ENCODE data around the gene LRRC8A. TPM values are rescaled to one million over a fixed set of nuclear protein-coding genes. Genes with fewer than 3 reads are reported as not detected.
"Not testable (repeated sequence)": the region's sequence is repeated elsewhere in the genome, so short reads cannot be mapped to it uniquely, and the experiment has no call there.

The LRRC8A gene
- total RNA-seq, 1 donor from 2014 or later: 49.7 TPM

DNA sequence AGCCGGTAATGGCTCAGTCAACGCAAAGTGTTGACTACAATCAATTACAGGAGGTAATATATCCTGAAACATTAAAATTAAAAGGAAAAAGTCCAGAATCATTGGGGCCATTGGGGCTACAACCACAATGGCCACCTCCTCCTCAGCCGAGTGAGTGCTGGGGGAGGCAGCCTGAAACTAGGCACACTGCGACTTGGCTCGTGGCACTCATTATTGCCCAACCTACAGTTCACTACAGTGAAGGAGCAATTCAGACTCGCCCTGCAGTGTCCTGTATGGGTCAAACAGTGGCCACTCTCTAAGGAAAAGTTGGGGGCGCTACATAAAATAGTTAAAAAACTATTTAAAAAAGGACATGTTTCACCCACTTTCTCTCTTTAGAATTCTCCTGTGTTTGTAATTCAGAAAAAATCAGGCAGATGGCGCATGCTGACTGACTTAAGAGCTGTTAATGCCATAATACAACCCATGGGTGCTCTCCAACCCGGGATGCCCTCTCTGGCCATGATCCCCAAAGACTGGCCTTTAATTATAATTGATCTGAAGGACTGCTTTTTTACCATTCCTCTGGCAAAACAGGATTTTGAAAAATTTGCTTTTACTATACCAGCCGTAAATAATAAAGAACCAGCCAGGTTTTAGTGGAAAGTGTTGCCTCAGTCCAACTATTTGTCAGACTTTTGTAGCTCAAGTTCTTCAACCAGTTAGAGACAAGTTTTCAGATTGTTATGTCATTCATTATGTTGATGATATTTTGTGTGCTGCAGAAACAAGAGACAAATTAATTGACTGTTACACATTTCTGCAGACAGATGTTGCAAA lies 29.9 kb upstream of the LRRC8A start:
- H3K36me3 Mint-ChIP-seq (ENCODE audit: low read depth): peaks cover 20% of the 10 kb centered on the region
- TF ChIP-seq, protein P1, sequence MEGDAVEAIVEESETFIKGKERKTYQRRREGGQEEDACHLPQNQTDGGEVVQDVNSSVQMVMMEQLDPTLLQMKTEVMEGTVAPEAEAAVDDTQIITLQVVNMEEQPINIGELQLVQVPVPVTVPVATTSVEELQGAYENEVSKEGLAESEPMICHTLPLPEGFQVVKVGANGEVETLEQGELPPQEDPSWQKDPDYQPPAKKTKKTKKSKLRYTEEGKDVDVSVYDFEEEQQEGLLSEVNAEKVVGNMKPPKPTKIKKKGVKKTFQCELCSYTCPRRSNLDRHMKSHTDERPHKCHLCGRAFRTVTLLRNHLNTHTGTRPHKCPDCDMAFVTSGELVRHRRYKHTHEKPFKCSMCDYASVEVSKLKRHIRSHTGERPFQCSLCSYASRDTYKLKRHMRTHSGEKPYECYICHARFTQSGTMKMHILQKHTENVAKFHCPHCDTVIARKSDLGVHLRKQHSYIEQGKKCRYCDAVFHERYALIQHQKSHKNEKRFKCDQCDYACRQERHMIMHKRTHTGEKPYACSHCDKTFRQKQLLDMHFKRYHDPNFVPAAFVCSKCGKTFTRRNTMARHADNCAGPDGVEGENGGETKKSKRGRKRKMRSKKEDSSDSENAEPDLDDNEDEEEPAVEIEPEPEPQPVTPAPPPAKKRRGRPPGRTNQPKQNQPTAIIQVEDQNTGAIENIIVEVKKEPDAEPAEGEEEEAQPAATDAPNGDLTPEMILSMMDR (conservative IDR thresholded peaks at IDR 0.05): peak; percentile 70
- not testable (repeated sequence) for H3K4me3 Mint-ChIP-seq; H3K4me1 Mint-ChIP-seq; H3K27me3 Mint-ChIP-seq (ENCODE audit: low read depth); DNase-seq (ENCODE audit: low read depth, low spot score); H3K27ac Mint-ChIP-seq (ENCODE audit: unreplicated experiment); H3K9me3 Mint-ChIP-seq

DNA sequence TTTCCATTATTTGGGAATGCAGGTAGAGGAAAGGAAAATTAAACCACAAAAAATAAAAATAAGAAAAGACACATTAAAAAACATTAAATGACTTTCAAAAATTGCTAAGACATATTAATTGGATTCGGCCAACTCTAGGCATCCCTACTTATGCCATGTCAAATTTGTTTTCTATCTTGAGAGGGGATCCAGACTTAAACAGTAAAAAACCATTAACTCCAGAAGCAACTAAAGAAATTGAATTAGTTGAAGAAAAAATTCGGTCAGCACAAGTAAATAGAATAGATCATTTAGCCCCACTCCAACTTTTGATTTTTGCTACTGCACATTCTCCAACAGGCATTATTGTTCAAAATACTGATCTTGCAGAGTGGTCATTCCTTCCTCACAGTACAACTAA lies 29.3 kb upstream of the LRRC8A start:
- H3K4me1 Mint-ChIP-seq; DNase-seq (ENCODE audit: low read depth, low spot score); H3K4me3 Mint-ChIP-seq; H3K9me3 Mint-ChIP-seq; H3K27ac Mint-ChIP-seq (ENCODE audit: unreplicated experiment); H3K27me3 Mint-ChIP-seq (ENCODE audit: low read depth): not testable (repeated sequence)
- H3K36me3 Mint-ChIP-seq (ENCODE audit: low read depth): peaks cover 18% of the 10 kb centered on the region

DNA sequence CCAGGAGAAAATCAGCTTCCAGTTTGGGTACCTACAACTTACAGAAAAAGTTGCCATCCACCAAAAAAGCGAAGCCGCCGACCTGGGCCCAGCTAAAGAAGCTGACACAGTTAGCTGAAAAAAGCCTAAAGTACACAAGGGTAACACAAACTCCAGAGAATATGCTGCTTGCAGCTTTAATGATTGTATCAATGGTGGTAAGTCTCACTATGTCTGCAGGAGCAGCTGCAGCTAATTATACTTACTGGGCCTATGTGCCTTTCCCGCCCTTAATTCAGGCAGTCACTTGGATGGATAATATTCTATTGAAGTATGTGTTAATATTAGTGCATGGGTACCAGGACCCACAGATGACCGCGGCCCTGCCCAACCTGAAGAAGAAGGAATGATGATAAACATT lies 27.5 kb upstream of the LRRC8A start:
- H3K4me3 Mint-ChIP-seq; H3K4me1 Mint-ChIP-seq; H3K27me3 Mint-ChIP-seq (ENCODE audit: low read depth); DNase-seq (ENCODE audit: low read depth, low spot score); H3K27ac Mint-ChIP-seq (ENCODE audit: unreplicated experiment); H3K9me3 Mint-ChIP-seq: not testable (repeated sequence)
- peaks cover 17% of the 10 kb centered on the region for H3K36me3 Mint-ChIP-seq (ENCODE audit: low read depth)

DNA sequence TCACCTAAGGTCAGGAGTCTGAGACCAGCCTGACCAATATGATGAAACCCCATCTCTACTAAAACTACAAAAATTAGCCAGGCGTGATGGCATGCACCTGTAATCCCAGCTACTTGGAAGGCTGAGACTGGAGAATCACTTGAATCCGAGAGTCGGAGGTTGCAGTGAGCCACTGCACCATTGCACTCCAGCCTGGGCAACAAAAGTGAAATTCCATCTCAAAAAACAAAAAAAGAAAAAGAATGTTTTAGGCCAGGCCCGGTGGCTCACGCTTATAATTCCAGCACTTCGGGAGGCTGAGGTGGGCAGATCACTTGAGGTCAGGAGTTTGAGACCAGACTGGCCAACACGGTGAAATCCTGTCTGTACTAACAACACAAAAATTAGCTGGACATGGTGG lies 23.5 kb upstream of the LRRC8A start:
- H3K4me3 Mint-ChIP-seq; DNase-seq (ENCODE audit: low read depth, low spot score); H3K27me3 Mint-ChIP-seq (ENCODE audit: low read depth); H3K9me3 Mint-ChIP-seq; H3K36me3 Mint-ChIP-seq (ENCODE audit: low read depth); H3K27ac Mint-ChIP-seq (ENCODE audit: unreplicated experiment): not testable (repeated sequence)
- peaks cover 12% of the 10 kb centered on the region for H3K4me1 Mint-ChIP-seq

DNA sequence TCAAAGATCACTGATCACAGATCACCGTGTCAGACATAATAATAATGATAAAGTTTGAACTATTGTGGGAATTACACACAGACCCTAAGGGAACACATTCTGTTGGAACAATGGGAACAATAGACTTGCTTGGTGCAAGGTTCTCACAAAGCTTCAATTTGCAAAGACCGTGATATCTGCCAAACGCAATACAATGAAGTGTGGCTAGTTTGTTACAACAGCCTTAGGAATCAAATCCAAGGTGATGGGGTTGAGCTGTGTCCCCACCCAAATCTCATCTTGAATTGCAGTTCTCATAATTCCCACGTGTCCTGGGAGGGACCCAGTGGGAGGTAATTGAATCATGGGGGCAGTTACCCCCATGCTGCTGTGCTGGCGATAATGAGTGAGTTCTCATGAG lies 21.0 kb upstream of the LRRC8A start:
- Mint-ChIP-seq H3K27me3 (ENCODE audit: low read depth) (no peaks in the 10 kb centered on the region), H3K9me3 (no peaks in the 10 kb centered on the region), H3K4me3 (no peak overlapping the region), H3K27ac (ENCODE audit: unreplicated experiment) (no peak overlapping the region), H3K4me1 (peaks cover 12% of the 10 kb centered on the region), H3K36me3 (ENCODE audit: low read depth) (no peaks in the 10 kb centered on the region)
- TF ChIP-seq, protein P1 (conservative IDR thresholded peaks at IDR 0.05): no peak
- no peak for DNase-seq (ENCODE audit: low read depth, low spot score)

DNA sequence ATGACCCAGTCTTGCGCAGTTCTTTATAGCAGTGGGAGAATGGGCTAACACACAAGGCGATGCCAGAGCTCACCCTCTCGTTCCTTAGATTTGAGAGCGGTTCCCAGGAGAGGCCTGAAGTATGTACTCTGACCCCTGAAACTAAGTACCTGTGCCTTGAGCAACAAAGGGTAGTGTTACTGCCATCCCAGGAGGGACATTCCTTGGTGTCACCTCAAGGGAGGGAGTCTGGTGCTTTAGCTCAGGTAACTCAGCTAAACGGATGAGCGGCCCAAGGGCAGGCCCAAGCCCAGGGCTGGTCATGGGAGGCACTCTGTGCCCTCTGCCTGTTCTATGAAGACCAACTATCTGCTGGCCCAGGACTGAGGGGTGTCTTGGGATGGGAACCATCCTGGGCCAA lies 20.4 kb upstream of the LRRC8A start:
- TF ChIP-seq, protein P1 (conservative IDR thresholded peaks at IDR 0.05): no peak
- Mint-ChIP-seq H3K36me3 (ENCODE audit: low read depth) (no peaks in the 10 kb centered on the region), H3K27ac (ENCODE audit: unreplicated experiment) (no peak overlapping the region), H3K4me1 (peaks cover 12% of the 10 kb centered on the region), H3K9me3 (no peaks in the 10 kb centered on the region), H3K4me3 (no peak overlapping the region), H3K27me3 (ENCODE audit: low read depth) (no peaks in the 10 kb centered on the region)
- no peak for DNase-seq (ENCODE audit: low read depth, low spot score)

DNA sequence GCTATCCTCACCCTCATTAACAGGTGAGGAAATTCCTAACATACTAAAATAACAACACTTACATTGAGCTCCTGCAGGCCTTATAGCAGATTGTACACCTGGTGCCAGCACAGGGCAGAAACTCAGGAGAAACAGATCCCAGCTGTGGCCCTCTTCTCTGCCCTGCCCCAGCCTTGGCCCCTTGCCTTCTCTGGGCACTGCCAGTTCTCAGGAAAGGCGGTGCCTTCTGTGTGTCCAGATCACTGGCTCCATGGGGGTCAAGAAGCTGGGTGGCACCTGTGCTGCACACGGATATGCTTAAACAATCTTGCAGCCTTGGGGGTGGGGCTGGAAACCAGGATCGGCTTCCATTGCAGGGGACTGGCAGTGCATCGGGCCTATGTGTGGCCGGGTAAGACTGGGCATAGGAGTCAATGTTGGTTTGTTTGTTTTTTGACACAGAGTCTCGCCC lies 19.5 kb upstream of the LRRC8A start:
- DNase-seq (ENCODE audit: low read depth, low spot score): no peak
- no peak overlapping the region for H3K27ac Mint-ChIP-seq (ENCODE audit: unreplicated experiment)
- TF ChIP-seq, protein P1 (conservative IDR thresholded peaks at IDR 0.05): no peak
- no peak overlapping the region for H3K4me3 Mint-ChIP-seq
- no peaks in the 10 kb centered on the region for H3K27me3 Mint-ChIP-seq (ENCODE audit: low read depth)
- H3K4me1 Mint-ChIP-seq: peaks cover 12% of the 10 kb centered on the region
- no peaks in the 10 kb centered on the region for H3K36me3 Mint-ChIP-seq (ENCODE audit: low read depth)
- no peaks in the 10 kb centered on the region for H3K9me3 Mint-ChIP-seq

Data from neural crest cell (in vitro differentiated cells).